HCT116 (cell line): ENCODE measurements around the gene RHNO1. TPM values are rescaled to one million over a fixed set of nuclear protein-coding genes. Genes with fewer than 3 reads are reported as not detected.

Experiments
- ATAC-seq: fragments of 200-7000 bp; cut with Tn5 transposase; 2 replicates; pipeline ENCODE4 v1.9.1; 2020; ENCODE audit warnings: mild to moderate bottlenecking, moderate library complexity
- BruUV-seq: library from RNA; stranded (reverse); fragments of 400-500 nt; replicated peaks from 2 replicates; lab custom pipeline; 2021; lab: Mats Ljungman, UMichigan
- CTCF ChIA-PET: fragments of 300-600 bp; sonication (Branson Sonifier 250); formaldehyde crosslinking; loops from one replicate; lab custom pipeline; 2021; ENCODE audit warnings: antibody characterized with exemption; lab: Charles Lee
- POLR2A ChIA-PET: fragments of 300-600, 350-600 bp; sonication (Branson Sonifier 250); formaldehyde crosslinking; loops from one replicate; lab custom pipeline; 2021; ENCODE audit warnings: antibody characterized with exemption; lab: Charles Lee
- RAD21 ChIA-PET, 2 experiments: fragments of 300-600 bp; sonication (Branson Sonifier 250); formaldehyde crosslinking; loops; one replicate each; lab custom pipeline; 2023; ENCODE audit warnings: low total read pairs in 2 of 2; ENCODE audit not compliant: uncharacterized antibody in 2 of 2, unreplicated experiment in 2 of 2, low non-redundant PET in 1 of 2; lab: Charles Lee
- DNase-seq: peaks from one replicate; pipeline ENCODE4 v3.0.0-alpha.2; 2010; ENCODE audit warnings: low read depth, low spot score
- H2AFZ ChIP-seq: fragments of 200-600 bp; shearing (Covaris generic), sonication (generic); 2 replicates; pipeline ENCODE4 v1.6.1; 2017; ENCODE audit warnings: low read depth, mixed run types, mixed read lengths, antibody characterized with exemption, low read length; ENCODE audit not compliant: poor library complexity, severe bottlenecking
- H3K27ac ChIP-seq: 2 replicates; pipeline ENCODE4 v1.5.1; 2012; ENCODE audit warnings: low read depth, low read length
- H3K27me3 ChIP-seq: fragments of 200-600 bp; sonication (generic); 2 replicates; pipeline ENCODE4 v1.6.1; 2016; ENCODE audit warnings: mixed run types, low read length, mixed read lengths; ENCODE audit not compliant: insufficient read depth
- H3K36me3 ChIP-seq, 2 experiments: fragments of 200-500 bp in 1 of 2; fragments of 200-600 bp in 1 of 2; sonication (Bioruptor generic) in 1 of 2; sonication (generic) in 1 of 2; 2 replicates each; pipeline versions ENCODE4 v1.5.1 to v1.6.1; 2014 to 2016; ENCODE audit warnings: low read length in 2 of 2, inconsistent platforms in 1 of 2, mixed read lengths in 1 of 2, mixed run types in 1 of 2; ENCODE audit not compliant: insufficient read depth in 2 of 2, control insufficient read depth in 1 of 2
- H3K4me1 ChIP-seq, 2 experiments: fragments of 200-600 bp in 1 of 2; sonication (generic) in 1 of 2; 2 replicates each; pipeline versions ENCODE4 v1.5.1 to v1.6.1; 2012 to 2017; ENCODE audit warnings: low read length in 2 of 2, inconsistent platforms in 1 of 2, mild to moderate bottlenecking in 1 of 2, mixed read lengths in 1 of 2, mixed run types in 1 of 2, moderate library complexity in 1 of 2; ENCODE audit not compliant: insufficient read depth in 2 of 2, control insufficient read depth in 1 of 2
- H3K4me2 ChIP-seq: fragments of 200-600 bp; sonication (generic); 2 replicates; pipeline ENCODE4 v1.6.1; 2017; ENCODE audit warnings: mixed run types, low read length, mixed read lengths
- H3K4me3 ChIP-seq, 2 experiments: fragments of 200-600 bp in 1 of 2; sonication (generic) in 1 of 2; replicated peaks in 1 of 2; 2 replicates each; pipeline ENCODE4 v1.5.1; 2011 to 2016; ENCODE audit warnings: low read length in 2 of 2, control low read depth in 1 of 2, low read depth in 1 of 2, mild to moderate bottlenecking in 1 of 2, mixed read lengths in 1 of 2, mixed run types in 1 of 2
- H3K79me2 ChIP-seq: fragments of 200-600 bp; sonication (generic); 2 replicates; pipeline ENCODE4 v1.6.1; 2017; ENCODE audit warnings: mild to moderate bottlenecking, mixed run types, low read length, moderate library complexity, mixed read lengths; ENCODE audit not compliant: insufficient read depth
- H3K9ac ChIP-seq: fragments of 200-600 bp; sonication (generic); 2 replicates; pipeline ENCODE4 v1.6.1; 2016; ENCODE audit warnings: low read length, mixed read lengths
- H3K9me2 ChIP-seq: fragments of 200-600 bp; sonication (generic), shearing (Covaris generic); 2 replicates; pipeline ENCODE4 v1.6.1; 2017; ENCODE audit warnings: mixed run types, mild to moderate bottlenecking, moderate library complexity; ENCODE audit not compliant: insufficient read depth
- H3K9me3 ChIP-seq, 2 experiments: fragments of 200-500 bp in 1 of 2; fragments of 200-600 bp in 1 of 2; sonication (Bioruptor generic) in 1 of 2; sonication (generic) in 1 of 2; 2 replicates each; pipeline ENCODE4 v1.6.1; 2014 to 2017; ENCODE audit warnings: low read length in 2 of 2, mixed read lengths in 2 of 2, inconsistent platforms in 1 of 2, low read depth in 1 of 2, mild to moderate bottlenecking in 1 of 2, mixed run types in 1 of 2, moderate library complexity in 1 of 2; ENCODE audit not compliant: control insufficient read depth in 1 of 2, insufficient read depth in 1 of 2
- H4K20me1 ChIP-seq: fragments of 200-600 bp; sonication (generic), shearing (Covaris generic); 2 replicates; pipeline ENCODE4 v1.6.1; 2017; ENCODE audit warnings: mixed run types, mild to moderate bottlenecking, moderate library complexity; ENCODE audit not compliant: insufficient read depth
- EGR1 ChIP-seq: IDR thresholded peaks from 2 replicates; pipeline ENCODE4 v1.6.1; 2012; ENCODE audit warnings: low read depth
- ELF1 ChIP-seq: IDR thresholded peaks from 2 replicates; pipeline ENCODE4 v1.6.1; 2012; ENCODE audit warnings: low read depth, borderline replicate concordance
- EZH2 ChIP-seq: fragments of 200-600 bp; sonication (generic); IDR thresholded peaks from 2 replicates; pipeline ENCODE4 v1.6.1; 2017; ENCODE audit warnings: antibody characterized with exemption, mixed run types
- EZH2phosphoT487 ChIP-seq: fragments of 200-600 bp; IDR thresholded peaks from 2 replicates; pipeline ENCODE4 v1.6.1; 2018; ENCODE audit warnings: antibody characterized with exemption, borderline replicate concordance
- JUND ChIP-seq: IDR thresholded peaks from 2 replicates; pipeline ENCODE4 v1.6.1; 2012
- POLR2A ChIP-seq: IDR thresholded peaks from 2 replicates; pipeline ENCODE4 v1.7.0; 2011; ENCODE audit warnings: borderline replicate concordance; ENCODE audit not compliant: insufficient read depth, insufficient read length; ENCODE audit errors: extremely low read depth
- POLR2AphosphoS5 ChIP-seq: IDR thresholded peaks from 2 replicates; pipeline ENCODE4 v1.6.1; 2011; ENCODE audit warnings: mild to moderate bottlenecking, low read depth, low read length, moderate library complexity
- RAD21 ChIP-seq: IDR thresholded peaks from 2 replicates; pipeline ENCODE4 v1.6.1; 2012; ENCODE audit warnings: low read depth, mild to moderate bottlenecking
- SP1 ChIP-seq: IDR thresholded peaks from 2 replicates; pipeline ENCODE4 v1.6.1; 2012; ENCODE audit warnings: low read depth
- SRF ChIP-seq: IDR thresholded peaks from 2 replicates; pipeline ENCODE4 v1.6.1; 2012; ENCODE audit warnings: low read depth
- TCF7L2 ChIP-seq: IDR thresholded peaks from 2 replicates; pipeline ENCODE4 v1.7.0; 2011; ENCODE audit warnings: borderline replicate concordance, inconsistent platforms; ENCODE audit not compliant: insufficient read depth, insufficient read length; ENCODE audit errors: extremely low read depth
- YY1 ChIP-seq: IDR thresholded peaks from 2 replicates; pipeline ENCODE4 v1.6.1; 2011; ENCODE audit warnings: low read length, low read depth, moderate library complexity, mild to moderate bottlenecking; ENCODE audit not compliant: insufficient replicate concordance; ENCODE audit errors: extremely low read depth
- ZBTB33 ChIP-seq: IDR thresholded peaks from 2 replicates; pipeline ENCODE4 v1.6.1; 2011; ENCODE audit warnings: mild to moderate bottlenecking, low read length, moderate library complexity; ENCODE audit not compliant: insufficient replicate concordance; ENCODE audit errors: extremely low read depth
- ZFX ChIP-seq: fragments of 450-650 bp; IDR thresholded peaks from 2 replicates; pipeline ENCODE4 v1.6.1; 2017
- ZNF274 ChIP-seq: fragments of 200-500 bp; sonication (Bioruptor generic); IDR thresholded peaks from 2 replicates; pipeline ENCODE4 v1.6.1; 2014; ENCODE audit warnings: mild to moderate bottlenecking, low read depth, low read length, inconsistent platforms
- intact Hi-C: fragments of 100-400 bp; cut with micrococcal nuclease; formaldehyde crosslinking; loops from 2 replicates; pipeline ENCODE4 v1.10.0; 2022
- total RNA-seq: library from RNA; stranded (reverse); gene quantifications from one replicate; pipeline ENCODE4 v1.2.1, GENCODE V29; 2021; ENCODE audit not compliant: unreplicated experiment
- TF ChIP-seq, protein P1 (sequence below): IDR thresholded peaks from 2 replicates; pipeline ENCODE4 v1.6.1; 2012
- TF ChIP-seq, protein P2 (sequence below): IDR thresholded peaks from 2 replicates; pipeline ENCODE4 v1.6.1; 2012
- TF ChIP-seq, protein P3 (sequence below), 3 experiments: fragments of 200-600 bp in 1 of 3; sonication (generic) in 1 of 3; IDR thresholded peaks in 2 of 3; conservative IDR thresholded peaks in 1 of 3; 2 replicates each; pipeline ENCODE4 v1.5.1; 2012 to 2017; ENCODE audit warnings: low read depth in 2 of 3, low read length in 2 of 3, antibody characterized with exemption in 1 of 3, borderline replicate concordance in 1 of 3, control low read depth in 1 of 3, mild to moderate bottlenecking in 1 of 3, mixed read lengths in 1 of 3, mixed run types in 1 of 3, moderate library complexity in 1 of 3; ENCODE audit not compliant: insufficient read depth in 1 of 3

RHNO1 gene
- total RNA-seq, 1 experiment from 2014 or later = 29.7 TPM

DNA sequence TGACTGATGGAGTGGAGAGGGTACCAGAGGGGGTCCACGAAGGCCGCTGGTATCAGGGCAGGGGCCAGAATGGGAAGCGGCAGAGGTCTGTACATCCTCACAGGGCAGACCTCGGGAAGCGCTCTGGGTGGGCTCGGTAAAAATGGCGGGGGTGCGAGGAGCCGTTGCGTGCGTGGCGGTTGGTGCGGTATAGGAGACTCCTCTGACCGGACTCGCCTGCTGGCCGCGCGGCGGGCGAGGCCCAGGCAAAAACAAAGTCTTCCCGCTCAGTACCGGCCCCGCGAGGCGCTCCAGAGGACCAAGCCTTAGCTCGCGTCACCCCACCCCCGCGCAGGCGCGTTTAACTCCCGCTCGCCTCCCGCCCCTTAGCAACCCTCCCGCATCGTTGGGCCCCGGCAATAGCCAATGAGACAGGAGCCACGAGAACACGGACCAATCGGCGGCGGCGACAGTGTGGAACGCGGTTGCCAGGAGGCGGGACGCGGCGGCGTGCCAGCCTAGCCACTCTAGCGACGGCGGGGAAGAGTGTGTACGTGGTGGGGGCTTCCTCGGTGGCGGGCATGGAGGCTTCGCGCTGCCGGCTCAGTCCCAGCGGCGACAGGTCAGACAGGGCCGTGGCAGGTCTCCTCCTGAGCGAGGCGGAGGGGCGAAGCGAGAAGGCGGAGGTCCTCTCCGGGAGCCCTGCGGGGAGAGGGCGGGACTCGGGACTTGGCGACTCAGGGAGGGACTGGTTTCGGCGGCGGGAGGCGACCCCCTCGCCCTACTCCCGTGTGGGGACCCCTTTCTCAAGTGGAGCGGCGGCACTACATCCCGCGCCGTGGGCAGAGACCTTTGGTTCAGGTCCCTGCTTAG, 13.6 kb downstream of the RHNO1 start, which contains the start of gene TULP3:
TSS of gene TULP3 (plus strand) at position 504 of the 852 bp plus-strand sequence. CDS start at position 561, 57 bp downstream.
- Histone ChIP-seq H3K79me2 (peaks cover 30% of the 10 kb centered on the region), H3K4me3 (peak within 1 kb of the TSS; percentile 90 to 95), H3K9me2 (no peaks in the 10 kb centered on the region), H2AFZ (peak within 1 kb of the TSS; percentile 71), H3K4me1 (peaks cover 20 to 30% of the 10 kb centered on the region in 2 experiments), H3K9me3 (no peaks in the 10 kb centered on the region), H3K27me3 (no peaks in the 10 kb centered on the region), H3K9ac (peak within 1 kb of the TSS; percentile 89), H3K27ac (peak within 1 kb of the TSS; percentile 81), H3K36me3 (peaks cover 10 to 11% of the 10 kb centered on the region in 2 experiments; a peak in 2 of 4 replicates), H3K4me2 (peak within 1 kb of the TSS; percentile 95), H4K20me1 (no peaks in the 10 kb centered on the region)
- ChIA-PET CTCF (interaction anchor here (0.5 to 1.4 kb wide), 5 partner anchors 14 to 151 kb away, joined by 3 to 5 read pairs (median 3); partner anchors contain the start of genes FOXM1 and RHNO1), POLR2A (interaction anchor here (0.6 kb wide), 1 partner anchor 10 kb away, joined by 4 read pairs; no protein-coding TSS in a partner anchor), RAD21 (no interaction called here)
- intact Hi-C loops = no loop called here
- ATAC-seq (peak; percentile 94), DNase-seq (peak; percentile 91)
- BruUV-seq = no TSS peak
- TF ChIP-seq, protein P1, sequence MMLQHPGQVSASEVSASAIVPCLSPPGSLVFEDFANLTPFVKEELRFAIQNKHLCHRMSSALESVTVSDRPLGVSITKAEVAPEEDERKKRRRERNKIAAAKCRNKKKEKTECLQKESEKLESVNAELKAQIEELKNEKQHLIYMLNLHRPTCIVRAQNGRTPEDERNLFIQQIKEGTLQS = no peak
- TF ChIP-seq JUND (no peak), EZH2phosphoT487 (no peak), SRF (no peak), ZBTB33 (no peak), ZNF274 (no peak), POLR2AphosphoS5 (peak; percentile 82), TCF7L2 (no peak), ZFX (peak; percentile 34; the same call in 1 of the 2 replicates), RAD21 (no peak), YY1 (peak; percentile 27), EGR1 (no peak), EZH2 (no peak), ELF1 (no peak), SP1 (peak; percentile 96), POLR2A (peak; percentile 50)
- TF ChIP-seq, protein P2, sequence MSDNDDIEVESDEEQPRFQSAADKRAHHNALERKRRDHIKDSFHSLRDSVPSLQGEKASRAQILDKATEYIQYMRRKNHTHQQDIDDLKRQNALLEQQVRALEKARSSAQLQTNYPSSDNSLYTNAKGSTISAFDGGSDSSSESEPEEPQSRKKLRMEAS = peak; percentile 90
- TF ChIP-seq, protein P3, sequence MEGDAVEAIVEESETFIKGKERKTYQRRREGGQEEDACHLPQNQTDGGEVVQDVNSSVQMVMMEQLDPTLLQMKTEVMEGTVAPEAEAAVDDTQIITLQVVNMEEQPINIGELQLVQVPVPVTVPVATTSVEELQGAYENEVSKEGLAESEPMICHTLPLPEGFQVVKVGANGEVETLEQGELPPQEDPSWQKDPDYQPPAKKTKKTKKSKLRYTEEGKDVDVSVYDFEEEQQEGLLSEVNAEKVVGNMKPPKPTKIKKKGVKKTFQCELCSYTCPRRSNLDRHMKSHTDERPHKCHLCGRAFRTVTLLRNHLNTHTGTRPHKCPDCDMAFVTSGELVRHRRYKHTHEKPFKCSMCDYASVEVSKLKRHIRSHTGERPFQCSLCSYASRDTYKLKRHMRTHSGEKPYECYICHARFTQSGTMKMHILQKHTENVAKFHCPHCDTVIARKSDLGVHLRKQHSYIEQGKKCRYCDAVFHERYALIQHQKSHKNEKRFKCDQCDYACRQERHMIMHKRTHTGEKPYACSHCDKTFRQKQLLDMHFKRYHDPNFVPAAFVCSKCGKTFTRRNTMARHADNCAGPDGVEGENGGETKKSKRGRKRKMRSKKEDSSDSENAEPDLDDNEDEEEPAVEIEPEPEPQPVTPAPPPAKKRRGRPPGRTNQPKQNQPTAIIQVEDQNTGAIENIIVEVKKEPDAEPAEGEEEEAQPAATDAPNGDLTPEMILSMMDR (IDR thresholded peaks at IDR 0.05 in 2 of 3, conservative IDR thresholded peaks at IDR 0.05 in 1 of 3; ENCODE audit: borderline replicate concordance in 1 of 3, insufficient read depth in 1 of 3, low read depth in 2 of 3, low read length in 2 of 3) = no peak
